HG03139 (cell line): ENCODE results near the gene RASSF10.

Experiments used
- ATAC-seq: cut with Tn5 transposase; IDR thresholded peaks from one replicate; pipeline ENCODE4 v1.9.1; 2021; ENCODE audit not compliant: unreplicated experiment

Gene RASSF10

GRCh38 chr11:12993626-12994025, 15.5 kb upstream of the RASSF10 start:
- no peak for ATAC-seq

GRCh38 chr11:12994476-12994875, 14.6 kb upstream of the RASSF10 start:
- ATAC-seq, result no peak

DNA sequence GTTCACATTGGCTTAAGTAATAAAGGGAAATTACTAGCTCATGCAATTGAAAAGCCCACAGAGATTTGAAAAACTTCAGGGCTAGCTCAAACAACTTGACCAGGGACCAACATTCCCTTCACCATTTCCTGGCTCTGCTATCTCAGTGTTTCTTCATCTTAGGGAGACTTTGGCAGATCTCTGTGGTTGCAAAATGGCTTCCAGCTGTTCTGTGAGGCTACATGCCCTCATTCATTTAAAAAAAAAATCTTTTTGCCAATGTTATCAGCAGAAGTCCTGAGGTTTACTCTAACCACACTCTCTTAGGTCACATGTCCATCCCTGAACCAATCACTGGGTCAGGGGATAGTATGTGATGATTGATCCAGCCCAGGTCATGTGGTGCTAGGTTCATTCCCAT, 13.9 kb upstream of the RASSF10 start:
- no peak for ATAC-seq

DNA sequence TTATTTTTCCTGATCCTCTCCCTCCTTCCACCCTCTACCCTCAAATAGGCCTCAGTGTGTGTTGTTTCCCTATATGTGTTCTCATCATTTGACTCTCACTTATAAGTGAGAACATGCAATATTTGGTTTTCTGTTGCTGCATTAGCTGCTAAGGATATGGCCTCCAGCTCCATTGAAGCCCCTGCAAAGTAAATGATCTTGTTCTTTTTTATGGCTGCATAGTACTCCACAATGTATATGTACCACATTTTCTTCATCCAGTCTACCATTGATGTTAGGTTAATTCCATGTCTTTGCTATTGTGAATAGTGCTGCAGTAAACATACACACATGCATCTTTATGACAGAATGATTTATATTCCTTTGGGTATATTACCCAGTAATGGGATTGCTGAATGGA, 13.3 kb upstream of the RASSF10 start:
- no peak for ATAC-seq

- ATAC-seq, result no peak
Measured at GRCh38 chr11:12997168-12997567, 11.9 kb upstream of the RASSF10 start.

- ATAC-seq, result no peak
Measured at GRCh38 chr11:12998336-12998735, 10.8 kb upstream of the RASSF10 start.

GRCh38 chr11:12999597-12999996, 9.5 kb upstream of the RASSF10 start:
- ATAC-seq, result no peak

DNA sequence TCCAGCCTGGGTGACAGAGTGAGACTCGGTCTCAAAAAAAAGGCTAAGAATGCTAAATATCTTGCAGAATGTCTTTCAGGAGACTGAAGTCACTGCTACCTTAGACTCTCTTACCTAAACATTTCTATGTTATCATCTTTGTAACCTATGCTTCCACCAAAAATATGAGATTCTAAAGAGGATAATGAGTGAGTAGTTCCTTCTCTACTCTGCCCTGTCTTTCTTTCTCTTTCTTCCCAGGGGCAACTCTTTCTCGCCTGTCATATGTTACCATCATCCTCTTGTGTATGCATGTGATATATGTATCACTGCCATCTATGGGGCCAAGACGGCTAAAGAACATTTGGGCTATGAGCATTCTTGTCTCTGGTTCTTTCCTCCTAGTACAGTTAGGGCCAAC, 9.0 kb upstream of the RASSF10 start:
- ATAC-seq, result no peak

DNA sequence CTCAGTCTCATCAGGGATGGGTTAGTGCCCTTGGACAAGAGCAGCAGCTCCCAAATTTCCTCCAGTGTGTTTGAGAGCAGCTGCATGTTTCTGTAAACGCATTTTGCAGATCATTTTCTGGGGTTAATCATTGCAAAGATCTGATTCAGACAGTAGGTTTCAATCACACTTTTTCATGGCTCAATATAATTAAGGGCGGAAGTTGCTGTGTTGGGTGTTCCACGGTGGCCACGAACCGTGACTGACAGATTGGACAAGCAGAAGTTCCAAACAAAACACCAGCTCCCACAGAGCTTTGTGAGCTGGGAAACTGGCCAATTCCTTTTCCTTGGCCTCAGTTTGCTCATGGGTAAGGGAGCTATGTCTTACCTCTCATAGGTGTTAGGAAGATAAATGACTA, 8.4 kb upstream of the RASSF10 start:
- no peak for ATAC-seq

- ATAC-seq, result no peak
Measured at GRCh38 chr11:13003736-13004493, 5.2 kb upstream of the RASSF10 start.

DNA sequence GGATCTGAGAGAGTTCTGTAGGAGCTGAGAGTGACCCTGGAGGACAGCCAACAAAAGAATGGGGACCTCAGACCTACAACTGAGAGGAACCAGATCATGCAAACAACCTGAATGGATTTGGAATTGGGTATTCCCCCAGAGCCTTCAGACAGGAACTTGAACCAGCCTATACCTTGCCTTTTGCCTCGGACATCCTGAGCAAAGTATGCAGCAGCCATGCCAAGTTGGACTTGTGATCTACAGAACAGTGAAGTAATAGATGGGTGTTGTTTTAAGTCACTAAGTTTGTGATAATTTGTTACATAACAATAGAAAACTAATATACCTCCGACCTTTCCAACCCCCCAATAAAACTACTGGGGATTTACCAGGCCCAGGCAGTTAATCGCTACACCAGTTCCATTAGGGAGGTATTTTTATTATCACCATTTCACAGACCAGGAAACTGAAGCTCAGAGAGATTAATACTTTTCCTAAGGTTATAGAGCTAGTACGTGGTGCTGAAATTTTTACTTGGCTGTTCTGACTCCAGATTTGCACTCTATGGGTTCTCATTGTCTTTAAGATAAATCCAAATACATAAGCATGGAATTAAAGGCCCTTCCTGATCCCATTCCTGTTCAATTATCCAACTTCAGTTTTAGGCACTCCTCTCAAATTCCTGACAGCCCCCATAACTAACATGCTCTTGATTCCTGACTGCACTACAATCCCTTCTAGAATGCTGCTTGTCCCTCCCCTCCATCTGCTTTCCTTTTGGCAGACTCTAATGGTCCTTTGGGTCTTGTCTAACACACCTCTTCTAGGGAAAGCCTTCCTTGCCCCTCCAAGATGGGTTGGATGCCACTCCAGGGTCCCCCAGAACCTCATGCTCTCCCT, 1.7 kb upstream of the RASSF10 start:
- no peak for ATAC-seq

DNA sequence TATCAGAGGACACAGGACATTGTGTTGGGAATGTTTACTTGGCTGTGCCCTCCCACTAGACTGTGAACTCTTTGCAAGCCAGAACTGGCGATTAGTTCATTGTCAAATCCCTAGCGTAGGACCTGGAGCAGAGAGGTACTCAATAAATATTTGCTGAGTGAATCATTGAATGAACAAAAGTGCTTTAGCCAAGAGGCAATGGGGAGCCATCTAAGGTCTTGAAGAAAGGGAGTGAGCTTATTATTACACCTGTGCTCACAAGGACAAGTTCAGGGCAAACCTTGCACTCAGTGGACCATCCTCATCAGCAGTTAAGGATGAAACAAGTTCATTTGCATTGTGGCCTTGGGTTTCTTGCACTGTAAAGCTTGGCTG, 1.1 kb upstream of the RASSF10 start:
- no peak for ATAC-seq

DNA sequence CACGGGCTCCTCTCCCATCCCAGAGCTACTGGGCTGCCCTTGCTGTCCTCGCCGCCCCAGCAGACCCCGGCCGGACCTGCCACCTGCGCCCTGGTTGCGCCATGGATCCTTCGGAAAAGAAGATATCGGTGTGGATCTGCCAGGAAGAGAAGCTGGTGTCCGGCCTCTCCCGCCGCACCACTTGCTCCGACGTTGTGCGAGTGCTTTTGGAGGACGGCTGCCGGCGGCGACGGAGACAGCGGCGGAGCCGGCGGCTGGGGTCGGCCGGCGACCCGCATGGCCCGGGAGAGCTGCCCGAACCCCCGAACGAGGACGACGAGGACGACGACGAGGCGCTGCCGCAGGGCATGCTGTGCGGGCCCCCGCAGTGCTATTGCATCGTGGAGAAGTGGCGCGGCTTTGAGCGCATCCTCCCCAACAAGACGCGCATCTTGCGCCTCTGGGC, 382 bp downstream of the RASSF10 start:
- no peak for ATAC-seq

DNA sequence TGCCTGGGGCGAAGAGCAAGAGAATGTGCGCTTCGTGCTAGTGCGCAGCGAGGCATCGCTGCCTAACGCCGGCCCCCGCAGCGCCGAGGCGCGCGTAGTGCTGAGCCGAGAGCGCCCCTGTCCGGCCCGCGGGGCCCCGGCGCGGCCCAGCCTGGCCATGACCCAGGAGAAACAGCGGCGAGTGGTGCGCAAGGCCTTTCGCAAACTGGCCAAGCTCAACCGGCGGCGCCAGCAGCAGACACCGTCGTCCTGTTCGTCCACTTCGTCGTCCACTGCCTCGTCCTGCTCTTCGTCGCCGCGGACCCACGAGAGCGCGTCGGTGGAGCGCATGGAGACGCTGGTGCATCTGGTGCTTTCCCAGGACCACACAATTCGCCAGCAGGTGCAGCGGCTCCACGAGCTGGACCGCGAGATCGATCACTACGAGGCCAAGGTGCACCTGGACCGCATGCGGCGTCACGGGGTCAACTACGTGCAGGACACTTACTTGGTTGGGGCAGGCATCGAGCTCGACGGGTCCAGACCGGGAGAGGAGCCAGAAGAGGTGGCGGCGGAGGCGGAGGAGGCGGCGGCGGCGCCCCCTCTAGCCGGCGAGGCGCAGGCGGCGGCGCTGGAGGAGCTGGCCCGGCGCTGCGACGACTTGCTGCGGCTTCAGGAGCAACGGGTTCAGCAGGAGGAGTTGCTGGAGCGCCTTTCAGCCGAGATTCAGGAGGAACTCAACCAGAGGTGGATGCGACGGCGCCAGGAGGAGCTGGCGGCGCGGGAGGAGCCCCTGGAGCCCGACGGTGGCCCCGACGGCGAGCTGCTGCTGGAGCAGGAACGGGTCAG, 1.0 kb downstream of the RASSF10 start:
- ATAC-seq, result no peak

GRCh38 chr11:13010749-13011465, 1.8 kb downstream of the RASSF10 start:
- ATAC-seq, result no peak

- no peak for ATAC-seq
Measured at GRCh38 chr11:13011466-13012055, 2.4 kb downstream of the RASSF10 start.

GRCh38 chr11:13012056-13012661, 3.0 kb downstream of the RASSF10 start:
- no peak for ATAC-seq

- no peak for ATAC-seq
Measured at GRCh38 chr11:13013054-13013488, 4.0 kb downstream of the RASSF10 start.

DNA sequence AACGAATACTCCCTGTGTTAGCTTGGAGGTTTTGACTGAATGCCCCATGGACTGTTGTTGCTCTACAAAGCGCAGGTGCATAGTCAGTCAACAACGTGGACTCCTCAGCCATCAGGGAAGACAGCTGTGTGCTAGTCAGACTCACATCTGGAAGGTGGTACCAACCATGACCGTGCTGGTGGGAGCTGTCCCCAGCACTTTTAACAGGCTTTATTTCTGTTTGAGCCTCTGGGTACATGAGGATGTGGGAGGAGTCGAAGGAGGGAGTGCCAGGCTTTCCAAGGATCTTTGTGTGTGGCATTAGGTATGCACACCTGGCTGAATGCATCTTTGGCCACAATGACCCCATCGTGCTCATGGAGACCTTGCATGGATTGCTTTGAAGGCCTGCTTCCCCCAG, 6.6 kb downstream of the RASSF10 start:
- no peak for ATAC-seq

- ATAC-seq, result no peak
Measured at GRCh38 chr11:13016415-13016814, 7.3 kb downstream of the RASSF10 start.
